ENCODE measurements around the gene ADIG.
"Not testable (repeated sequence)": the region's sequence is repeated elsewhere in the genome, so short reads cannot be mapped to it uniquely, and the experiment has no call there.

ADIG gene

DNA sequence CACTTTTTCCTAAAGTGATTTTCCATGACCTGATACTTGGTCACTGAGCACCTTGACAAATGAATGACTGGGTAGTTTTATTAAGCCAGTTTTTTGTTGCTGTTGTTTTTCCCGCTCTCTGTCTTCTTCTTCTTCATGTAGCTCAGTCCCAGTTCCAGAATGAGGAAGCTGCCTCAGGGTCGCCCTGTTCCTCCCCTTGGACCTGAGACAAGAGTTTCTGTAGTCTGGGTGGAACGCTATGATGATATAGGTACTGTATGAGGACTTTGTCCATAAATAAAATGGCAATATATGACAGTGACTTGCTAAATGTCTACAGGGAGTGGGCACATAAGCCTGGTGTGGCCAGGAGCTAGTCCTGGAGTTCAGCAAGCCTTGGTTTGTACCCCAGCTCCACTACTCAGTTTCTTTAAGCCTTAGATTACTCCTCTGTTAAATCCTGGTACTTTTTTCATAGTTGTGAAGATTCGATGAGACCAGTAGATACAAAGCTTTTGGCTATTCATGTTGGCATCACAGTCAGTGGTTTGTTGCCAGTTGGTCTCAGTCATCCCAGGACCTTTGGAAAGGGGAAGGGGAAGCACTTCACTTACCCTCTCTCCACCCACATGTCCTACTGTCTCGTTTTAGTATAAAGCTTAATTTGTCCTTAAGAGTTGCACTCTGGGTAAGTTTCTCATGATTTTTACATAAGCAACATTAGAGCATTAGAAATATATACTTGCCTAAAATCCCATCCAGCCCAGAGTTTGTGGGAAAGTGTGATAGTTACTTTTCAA lies 11.1 kb upstream of the ADIG start:
- no peak for DNase-seq (ENCODE audit: low read depth in 2 of 2)

DNA sequence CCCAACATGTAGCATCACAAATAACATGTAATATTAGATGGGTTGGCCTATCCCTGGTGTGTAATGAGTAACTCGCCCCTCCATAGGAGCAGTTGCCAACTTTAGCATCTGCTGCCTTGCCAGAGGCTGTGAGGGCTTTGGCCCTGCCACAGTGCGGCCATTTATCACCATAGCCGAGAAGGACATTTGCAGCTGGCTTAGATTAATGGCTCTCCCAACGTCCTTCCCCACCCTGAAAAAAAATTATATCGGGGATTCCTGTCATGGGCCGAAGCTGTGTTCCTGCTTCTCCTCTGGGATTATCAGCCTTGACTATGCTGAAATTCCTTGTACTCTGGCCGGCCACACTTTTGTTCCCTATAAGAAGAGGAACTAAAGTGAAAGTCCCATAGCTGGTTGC lies 7.6 kb upstream of the ADIG start:
- DNase-seq (ENCODE audit: low read depth in 2 of 2), result no peak

DNA sequence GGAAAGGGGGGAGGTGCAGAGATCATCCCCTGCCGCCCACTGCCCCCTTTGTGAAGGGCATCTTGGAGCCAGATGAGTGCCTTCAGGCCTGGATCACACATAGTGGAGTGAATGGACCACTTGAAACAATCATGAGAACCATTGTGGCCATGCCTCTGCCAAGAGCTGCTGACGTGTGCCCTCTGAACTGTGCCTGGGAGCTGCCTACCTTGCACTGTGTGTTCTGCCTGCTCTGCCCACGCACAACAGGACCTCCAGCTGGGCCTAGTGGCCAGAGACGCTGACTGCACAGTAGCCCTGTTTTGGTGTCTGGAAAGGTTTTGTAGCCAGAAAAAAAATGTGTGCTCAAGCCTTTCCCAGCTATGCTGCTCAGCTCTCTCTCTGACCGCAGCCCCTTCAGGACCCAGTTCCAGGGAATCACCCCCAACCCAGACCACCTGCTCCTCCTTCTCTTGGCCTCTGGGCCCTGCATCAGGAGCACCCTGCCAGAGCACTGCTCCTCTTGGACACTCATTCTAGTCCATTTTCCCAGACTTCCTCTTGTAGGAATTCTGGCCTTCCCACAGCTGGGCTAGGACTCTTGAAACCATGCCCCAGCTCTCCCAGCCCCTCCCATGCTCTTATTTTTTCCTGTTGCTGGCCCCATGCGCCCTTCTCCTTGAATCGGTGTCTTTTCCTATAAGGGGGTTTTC lies 1.6 kb upstream of the ADIG start:
- DNase-seq (ENCODE audit: low read depth in 2 of 2), result no peak

DNA sequence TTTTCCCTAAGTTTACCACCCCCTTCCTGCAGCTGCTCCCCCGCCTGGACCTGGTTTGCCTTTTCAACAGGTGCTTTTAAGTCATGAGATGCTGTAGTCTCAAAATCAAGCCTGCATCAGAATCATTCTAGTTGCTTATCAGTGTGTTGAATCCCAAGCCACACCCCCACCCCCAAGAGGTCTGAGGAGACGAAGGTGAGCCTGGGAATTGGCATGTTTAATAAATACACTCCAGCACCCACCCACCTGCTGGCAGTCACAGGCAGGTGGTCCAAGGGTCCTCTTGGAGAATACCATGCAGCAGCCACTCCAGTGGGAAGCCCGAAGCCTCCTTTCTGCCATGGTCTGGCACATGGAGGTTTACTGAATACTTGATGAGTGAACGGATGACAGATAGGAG lies 1.1 kb upstream of the ADIG start:
- no peak for DNase-seq (ENCODE audit: low read depth in 2 of 2)

DNA sequence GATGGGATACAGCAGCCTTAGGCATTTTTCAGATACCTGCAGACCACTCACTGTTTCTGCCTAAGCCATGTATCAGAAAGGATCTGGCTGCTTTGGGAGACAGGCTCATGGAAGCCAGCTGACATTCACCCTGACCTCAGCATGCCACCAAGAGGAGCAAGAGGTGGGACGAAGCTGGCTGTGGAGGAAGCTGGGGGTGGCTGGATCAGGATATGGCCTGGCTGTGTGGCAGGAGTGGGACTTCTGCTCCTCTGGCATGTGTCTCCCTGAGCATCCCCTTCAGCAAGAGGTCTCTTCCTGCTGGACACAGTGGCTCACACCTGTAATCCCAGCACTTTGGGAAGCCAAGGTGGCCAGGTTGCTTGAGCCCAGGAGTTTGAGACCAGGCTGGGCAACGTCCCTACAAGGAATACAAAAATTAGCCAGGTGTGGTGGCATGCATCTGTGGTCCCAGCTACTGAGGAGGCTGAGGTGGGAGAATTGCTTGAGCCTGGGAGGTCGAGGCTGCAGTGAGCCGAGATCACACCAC lies 897 bp downstream of the ADIG start:
- DNase-seq (ENCODE audit: low read depth in 2 of 2), result no peak

DNA sequence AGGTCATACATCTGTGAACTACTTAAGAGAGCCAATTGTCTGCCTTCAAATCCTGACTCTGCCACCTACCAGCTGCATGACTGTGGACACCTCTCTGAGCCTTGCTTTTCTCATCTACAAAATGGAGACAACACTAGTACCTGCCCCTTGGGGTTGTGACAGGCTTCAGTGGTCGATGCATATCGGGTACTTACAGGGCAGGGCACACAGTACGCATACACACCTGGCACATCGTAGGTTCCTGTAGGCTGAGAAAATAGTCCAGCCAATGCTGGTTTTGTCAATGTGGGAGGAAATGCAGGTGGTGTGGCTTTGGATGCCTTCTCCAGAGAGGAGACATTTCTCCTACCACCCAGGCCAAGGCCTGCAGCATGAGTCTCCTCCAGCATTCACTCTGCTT lies 2.3 kb downstream of the ADIG start:
- no peak for DNase-seq (ENCODE audit: low read depth in 2 of 2)

DNA sequence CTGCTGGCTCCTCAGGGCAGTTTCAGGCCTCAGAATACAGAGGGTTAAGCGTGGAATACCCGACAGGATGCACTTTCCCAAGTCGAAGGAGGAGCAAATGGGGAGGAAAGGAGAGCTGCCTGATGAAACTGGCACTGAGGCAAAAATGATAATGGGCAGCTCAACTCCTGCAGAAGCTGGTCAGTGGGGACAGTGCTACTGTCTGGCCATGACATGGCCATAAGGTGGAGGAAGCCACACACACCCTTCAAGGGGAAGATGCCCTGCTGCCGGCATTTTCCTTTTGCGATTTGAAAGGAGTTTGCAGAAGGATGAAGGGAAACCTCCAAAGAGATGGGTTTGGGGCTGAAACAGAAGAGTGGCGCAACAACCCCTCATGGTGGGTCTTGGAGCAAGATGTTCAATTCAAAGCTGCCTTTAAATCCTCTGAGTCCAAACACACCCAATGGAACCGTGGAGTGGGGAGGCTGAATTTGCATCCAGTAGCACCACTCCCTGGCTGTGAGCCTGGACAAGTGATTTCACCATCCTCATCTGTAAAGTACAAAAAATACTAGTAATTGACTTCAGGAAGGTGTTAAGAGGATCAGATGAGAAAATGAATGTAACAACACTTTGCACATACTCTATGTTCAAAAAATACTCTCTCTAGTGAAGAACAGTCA lies 3.2 kb downstream of the ADIG start:
- no peak for DNase-seq (ENCODE audit: low read depth in 2 of 2)

DNA sequence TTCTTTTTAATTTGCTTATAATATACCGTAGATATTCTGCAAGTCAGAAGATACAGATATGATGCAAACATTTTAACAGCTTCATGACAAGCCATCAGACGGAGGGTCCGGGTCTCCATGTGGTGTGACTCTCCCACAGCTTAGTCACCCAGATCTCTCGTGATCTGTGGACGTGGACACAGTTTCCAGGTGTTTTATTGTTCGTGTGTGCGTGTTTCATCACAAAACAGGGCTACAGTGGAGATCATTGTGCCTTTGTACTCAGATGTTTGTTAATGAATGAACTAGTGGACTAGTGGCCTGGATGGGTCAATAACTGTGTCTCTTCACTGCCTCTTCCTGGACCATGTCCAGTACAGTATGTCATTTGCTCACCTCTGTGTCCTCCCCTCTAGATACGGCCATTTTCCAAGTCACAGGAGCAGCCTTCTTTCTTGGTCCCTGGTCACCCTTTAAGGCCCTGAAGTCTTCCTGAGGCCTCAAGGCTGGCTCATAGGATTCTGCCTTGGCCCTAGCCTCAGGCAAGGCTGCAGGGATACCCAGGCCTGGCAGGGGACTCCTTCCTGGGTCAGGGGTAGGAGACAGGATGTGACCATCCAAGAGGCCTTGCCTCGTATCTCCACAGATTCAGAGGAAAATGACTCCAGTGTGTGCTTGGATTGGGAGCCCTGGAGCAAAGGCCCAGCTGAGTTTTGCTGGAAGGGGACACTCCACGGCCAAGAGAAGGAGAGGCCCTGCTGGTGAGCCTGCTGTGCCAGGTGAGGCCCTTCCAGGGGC lies 4.6 kb downstream of the ADIG start:
- DNase-seq (ENCODE audit: low read depth in 2 of 2), result no peak

DNA sequence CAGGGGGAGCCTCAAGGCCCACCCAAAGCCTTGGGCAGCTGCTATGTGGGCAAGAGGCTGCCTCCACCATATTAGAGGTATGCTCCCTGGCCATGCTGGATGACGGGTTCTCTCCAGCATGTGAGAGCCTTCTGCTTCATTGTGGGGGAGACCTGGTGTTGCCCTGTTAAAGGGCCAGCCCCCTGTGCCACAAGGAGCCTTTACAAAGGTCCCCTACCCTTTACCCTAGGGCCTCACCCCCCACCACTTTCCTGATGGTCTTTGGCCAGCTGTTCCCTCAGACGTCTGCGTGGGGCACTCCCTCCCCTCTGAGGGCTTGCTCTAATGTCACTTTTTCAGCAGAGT lies 5.2 kb downstream of the ADIG start:
- DNase-seq (ENCODE audit: low read depth in 2 of 2), result no peak

DNA sequence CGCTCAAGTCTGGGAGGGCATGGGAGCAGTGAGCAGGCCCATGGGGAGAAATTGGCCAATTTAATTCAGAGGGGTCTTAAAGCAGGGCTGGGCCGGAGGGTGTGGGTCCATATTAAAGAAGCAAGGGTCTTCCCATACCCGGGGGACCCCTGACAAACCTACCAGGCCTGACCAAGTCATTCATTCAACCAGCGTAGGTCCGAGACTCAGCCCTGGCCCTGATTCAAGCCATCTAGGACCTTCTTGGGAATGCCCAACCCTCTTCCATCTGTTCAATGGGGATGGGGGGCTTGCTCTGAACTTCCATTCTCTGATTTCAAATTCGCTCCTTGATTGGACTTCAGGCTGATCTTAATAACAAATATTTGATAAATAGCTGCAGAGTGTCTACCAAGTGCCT lies 7.3 kb downstream of the ADIG start:
- no peak for DNase-seq (ENCODE audit: low read depth in 2 of 2)

DNA sequence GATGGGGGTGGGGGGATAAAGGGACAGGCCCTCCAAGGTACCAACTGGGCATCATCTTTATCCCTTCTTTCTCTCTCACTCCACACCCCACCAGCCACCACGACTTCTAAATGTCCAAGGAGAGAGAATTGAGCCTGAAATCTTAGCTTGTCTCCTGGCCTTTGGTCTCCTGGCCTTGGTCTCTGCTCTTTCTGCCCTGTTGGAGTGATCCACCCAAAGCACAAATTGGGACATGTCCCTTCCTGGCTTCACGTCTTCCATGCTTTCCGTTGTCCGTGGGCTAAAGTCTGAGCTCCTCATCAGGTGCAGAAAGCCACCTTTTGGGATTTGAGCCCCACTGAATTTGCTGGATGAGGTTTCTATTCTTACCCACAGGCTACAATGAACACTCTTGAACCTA lies 8.4 kb downstream of the ADIG start:
- no peak for DNase-seq (ENCODE audit: low read depth in 2 of 2)

DNA sequence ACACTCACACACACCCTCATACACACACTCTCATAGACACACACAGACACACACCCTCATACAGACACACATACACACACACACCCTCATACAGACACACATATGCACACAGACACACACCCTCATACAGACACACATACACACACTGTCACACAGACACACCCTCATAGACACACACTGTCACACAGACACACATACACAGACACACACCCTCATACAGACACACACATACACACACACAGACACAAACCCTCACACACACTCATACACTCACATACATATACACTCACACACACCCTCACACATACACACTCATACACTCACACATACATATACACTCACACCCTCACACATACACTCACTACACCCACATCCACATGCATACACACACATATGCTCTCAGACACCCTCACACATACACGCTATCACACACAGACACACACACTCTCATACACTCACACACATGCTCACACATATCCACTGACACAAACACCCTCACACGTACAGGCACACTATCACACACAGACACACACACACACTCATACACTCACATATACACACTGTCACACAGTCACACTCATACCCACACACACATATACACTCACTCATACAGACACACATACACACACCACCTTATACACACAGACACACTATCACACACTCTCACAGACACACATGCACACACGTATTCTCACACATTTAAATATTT lies 9.1 kb downstream of the ADIG start:
- no peak for DNase-seq (ENCODE audit: low read depth in 2 of 2)

DNA sequence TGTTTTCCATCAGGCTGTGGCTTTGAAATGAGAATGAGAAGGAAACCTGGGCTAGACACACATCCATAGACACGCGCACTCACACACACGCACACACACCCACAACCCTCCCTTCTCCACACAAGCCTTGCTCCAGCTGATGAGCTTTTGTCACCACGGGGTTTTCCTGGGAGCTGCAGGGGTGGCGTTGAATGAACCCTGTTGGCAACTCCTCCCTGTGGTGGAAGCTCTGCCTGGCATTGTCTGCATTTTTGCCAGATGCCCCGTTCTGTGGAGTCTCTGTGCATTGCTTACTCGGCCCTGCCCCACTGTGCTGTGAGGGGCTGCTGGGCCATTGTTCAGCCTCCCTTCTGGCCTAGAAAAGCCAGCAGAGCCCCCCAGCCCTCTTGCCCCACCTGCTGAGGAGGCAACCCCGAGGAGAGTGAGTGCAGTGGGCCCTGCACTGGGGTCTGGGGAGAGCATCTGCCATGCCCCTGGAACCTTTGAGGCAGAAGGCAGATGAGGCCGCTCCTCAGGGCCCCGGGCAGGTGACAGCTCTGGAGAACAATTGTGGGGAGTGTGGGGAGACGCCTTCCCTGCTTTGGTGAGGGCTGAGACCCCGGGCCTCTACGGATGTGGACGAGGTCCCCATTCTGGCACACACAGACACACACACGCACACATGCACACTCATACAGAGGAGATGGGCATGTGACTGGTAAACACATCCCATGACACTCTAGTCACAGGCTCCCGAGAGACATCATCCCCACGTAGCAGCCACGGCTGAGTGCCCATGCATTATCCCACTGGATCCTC lies 9.9 kb downstream of the ADIG start:
- no peak for DNase-seq (ENCODE audit: low read depth in 2 of 2)

DNA sequence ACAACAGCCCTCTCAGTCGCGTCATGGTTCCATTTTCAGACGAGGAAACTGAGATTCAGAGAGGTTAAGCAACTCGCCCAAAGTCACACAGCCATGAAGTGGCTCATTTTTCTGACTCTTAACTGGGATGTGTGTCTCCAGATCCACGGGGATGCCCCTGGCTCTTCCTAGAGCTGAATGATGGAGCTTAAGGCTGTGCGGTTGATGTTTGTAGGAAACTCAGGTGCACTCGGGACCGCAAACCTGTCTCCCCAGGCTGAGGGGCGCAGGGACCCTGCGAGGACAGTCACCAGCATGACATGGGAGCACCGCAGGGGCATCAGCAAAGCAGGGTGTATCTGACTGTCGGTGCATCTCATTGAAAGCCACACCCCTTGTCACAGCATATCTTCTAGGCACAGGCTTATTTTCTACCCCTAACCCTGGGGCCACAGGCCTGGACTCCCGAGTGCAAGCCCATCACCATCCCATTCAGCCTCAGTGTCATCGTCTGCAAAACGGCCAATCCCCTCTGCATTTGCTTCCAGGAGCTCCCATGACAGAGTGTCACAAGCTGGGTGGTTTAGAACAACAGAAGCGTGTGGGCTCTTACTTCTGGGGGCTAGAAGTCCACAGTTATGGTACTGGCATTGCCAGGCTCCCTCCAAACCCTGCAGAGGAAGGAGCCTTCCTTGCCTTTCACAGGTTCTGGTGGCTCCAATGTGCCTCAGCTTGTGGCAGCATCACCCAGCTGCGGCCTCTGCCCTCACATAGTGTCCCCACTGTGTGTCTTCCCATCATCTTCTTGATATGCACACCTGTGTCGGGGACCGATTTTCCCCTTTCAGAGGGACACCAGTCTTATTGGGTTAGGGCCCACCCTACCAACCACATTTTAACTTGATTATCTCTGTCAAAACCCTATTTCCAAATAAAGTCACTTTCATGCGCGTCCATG lies 10.7 kb downstream of the ADIG start:
- no peak for DNase-seq (ENCODE audit: low read depth in 2 of 2)

DNA sequence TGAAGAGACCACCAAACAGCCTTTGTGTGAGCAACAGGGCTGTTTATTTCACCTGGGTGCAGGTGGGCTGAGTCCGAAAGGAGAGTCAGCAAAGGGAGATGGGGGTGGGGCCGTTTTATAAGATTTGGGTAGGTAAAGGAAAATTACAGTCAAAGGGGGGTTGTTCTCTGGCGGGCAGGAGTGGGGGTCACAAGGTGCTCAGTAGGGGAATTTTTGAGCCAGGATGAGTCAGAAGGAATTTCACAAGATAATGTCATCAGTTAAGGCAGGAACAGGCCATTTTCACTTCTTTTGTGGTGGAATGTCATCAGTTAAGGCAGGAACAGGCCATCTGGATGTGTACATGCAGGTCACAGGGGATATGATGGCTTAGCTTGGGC lies 11.4 kb downstream of the ADIG start:
- DNase-seq (ENCODE audit: low read depth in 2 of 2), result not testable (repeated sequence)

DNA sequence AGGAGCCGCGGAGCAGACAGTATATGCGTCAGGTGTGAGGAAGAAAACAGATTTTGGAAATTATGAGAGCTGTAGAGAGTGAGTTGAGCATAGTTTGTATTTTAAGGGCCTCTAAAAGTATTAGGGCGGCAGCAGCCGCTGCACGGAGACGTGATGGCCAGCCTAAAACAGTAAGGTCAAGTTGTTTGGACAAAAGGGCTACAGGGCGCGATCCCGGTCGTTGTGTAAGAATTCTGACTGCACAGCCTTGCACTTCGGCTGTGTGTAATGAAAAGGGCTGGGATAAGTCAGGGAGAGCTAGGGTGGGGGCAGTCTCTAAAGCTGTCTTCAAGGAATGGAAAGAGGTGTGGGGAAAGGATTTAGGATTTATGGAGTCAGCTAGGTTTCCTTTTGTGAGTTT lies 13.3 kb downstream of the ADIG start:
- DNase-seq (ENCODE audit: low read depth in 2 of 2), result not testable (repeated sequence)

DNA sequence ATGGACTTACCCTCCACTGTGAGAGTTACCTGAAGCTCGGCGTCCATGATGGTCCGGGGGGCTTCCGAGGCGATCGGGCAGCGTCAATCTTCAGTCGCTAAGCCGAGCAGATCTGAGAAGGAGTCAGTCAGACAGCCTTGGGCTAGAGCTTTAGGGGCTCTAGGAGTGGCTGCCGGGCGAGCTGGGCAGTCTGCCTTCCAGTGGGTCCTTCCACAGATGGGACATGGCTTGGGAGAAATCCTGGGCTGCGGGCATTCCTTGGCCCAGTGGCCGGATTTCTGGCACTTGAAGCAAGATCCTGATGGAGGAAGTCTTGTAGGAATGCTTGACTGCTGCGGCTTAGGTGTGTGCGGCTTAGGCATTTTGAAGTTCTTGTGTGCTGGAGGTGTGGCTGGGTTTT lies 14.9 kb downstream of the ADIG start:
- not testable (repeated sequence) for DNase-seq (ENCODE audit: low read depth in 2 of 2)

DNA sequence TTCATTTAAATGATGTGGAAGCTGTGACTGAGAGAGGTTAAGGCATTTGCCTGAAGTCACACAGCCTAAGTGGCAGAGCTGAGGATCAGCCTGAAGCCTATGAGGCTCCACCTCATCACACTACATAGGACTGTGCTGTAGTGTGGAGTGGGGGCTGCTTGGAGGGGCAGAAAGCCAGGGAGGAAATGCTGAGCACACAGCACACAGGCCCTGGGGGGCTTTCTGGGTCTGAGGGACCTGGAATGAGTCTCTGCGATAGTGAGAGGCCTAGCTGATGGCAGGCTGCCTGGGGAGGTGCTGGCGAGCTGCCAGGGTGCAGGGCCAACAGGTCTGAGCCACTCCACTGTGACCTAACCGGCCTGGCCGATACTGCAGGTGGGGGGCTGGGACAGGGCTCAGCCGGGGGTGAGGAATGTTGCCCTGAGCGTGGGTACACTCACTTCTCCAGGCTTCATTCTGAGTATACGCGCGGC lies 18.4 kb downstream of the ADIG start:
- no peak for DNase-seq (ENCODE audit: low read depth in 2 of 2)

DNA sequence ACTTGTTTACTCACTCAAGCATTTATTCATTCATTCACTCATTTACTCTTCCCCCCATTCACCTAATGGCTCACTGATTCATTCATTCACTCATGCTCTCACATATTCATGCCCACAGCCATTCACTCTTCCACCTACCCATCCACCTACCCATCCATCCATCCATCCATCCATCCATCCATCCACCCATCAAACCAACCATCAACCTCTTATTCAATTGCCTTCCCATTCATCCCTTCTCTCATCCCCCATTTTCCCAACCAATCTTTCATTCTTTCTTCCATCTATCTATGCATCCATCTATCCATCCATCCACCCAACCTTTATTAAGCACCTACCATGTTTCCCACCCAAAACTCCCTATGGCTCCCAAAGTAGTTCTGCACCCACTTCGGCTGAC lies 19.1 kb downstream of the ADIG start:
- no peak for DNase-seq (ENCODE audit: low read depth in 2 of 2)
